HFF-Myc (cell line): Measurements from ENCODE around the gene DAPP1.
A peak's percentile ranks its signal among the peaks of the same experiment; 100 is the strongest.

Source experiments
- DNase-seq: peaks from one replicate; pipeline ENCODE4 v3.0.0-alpha.2; 2011; ENCODE audit warnings: low read depth; ENCODE audit errors: extremely low read depth
- H3K4me3 ChIP-seq: replicated peaks from 2 replicates; pipeline ENCODE4 v1.5.1; 2011; ENCODE audit warnings: low read depth, mild to moderate bottlenecking, control low read depth, low read length
- CTCF ChIP-seq: IDR thresholded peaks from 2 replicates; pipeline ENCODE4 v1.5.1; 2012; ENCODE audit warnings: mild to moderate bottlenecking, low read depth, low read length, control low read depth; ENCODE audit errors: missing control alignments

DAPP1 gene

DNA sequence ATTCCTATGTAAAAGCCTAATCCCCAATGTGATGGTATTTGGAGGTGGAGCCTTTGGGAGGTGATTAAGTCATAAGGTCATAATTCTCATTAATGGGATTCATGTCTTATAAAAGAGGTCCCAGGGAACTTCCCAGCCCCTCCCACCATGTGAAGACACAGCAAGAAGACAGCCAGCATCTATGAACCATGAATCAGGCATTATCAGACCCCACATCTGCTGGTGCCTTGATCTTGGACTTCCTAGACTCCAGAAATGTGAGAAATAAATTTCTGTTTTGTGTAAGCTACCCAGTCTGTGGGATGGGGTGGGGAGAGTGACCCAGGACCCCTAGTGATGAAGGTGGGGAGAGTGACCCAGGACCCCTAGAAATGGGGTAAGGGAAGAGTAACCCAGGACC is 6.1 kb upstream of the DAPP1 start:
- TF ChIP-seq CTCF: no peak
- DNase-seq: no peak
- no peak overlapping the region for H3K4me3 ChIP-seq

GRCh38 chr4:99811117-99811516 is 5.5 kb upstream of the DAPP1 start:
- TF ChIP-seq CTCF: no peak
- no peak for DNase-seq
- no peak overlapping the region for H3K4me3 ChIP-seq

DNA sequence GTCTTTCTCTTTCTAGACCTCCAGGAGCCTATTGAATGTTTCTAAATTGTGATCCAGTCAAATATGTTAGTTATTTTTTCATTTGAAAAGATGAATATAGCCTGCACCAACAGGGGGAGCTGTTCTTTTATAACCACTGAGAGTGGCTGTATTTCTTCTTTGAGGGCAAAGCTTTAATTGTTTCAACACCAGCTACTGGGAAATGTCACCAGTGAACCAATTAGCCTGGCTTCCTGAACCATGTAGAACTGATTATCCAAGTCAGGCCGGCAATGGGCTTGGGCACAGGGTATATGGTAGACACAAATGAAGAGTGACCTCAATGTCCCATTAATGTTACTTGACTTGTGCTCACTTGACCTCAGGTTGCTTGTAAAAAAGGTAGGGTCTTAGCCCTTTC is 4.8 kb upstream of the DAPP1 start:
- no peak for DNase-seq
- peak; percentile 43 for TF ChIP-seq CTCF

DNA sequence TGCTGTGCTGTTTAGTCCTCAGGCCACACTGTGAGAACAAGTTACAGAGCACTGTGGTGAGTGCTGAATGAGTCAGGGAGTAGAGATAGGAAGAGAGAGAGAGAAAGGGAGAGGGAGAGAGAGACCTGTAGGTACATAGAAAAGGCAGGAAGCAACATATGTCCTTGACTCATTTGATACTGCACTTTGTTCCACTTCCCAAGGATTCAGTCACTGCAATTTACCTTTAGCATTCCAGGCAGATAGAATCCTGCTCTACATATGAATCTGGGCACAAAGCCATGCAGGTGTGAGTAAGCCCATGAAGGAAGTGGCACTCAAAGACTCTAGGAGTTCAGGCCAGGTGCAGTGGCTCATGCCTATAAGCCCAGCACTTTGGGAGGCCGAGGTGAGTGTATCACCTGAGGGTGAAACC is 1.0 kb upstream of the DAPP1 start:
- no peak for DNase-seq
- H3K4me3 ChIP-seq: no peak overlapping the region

More for the DNA sequence above, 4.8 kb upstream of the DAPP1 start:
- H3K4me3 ChIP-seq: no peak overlapping the region

GRCh38 chr4:99817309-99817890 is 773 bp downstream of the DAPP1 start:
- no peak for DNase-seq
- H3K4me3 ChIP-seq: no peak overlapping the region
- TF ChIP-seq CTCF: no peak

More for the DNA sequence above, 1.0 kb upstream of the DAPP1 start:
- no peak for TF ChIP-seq CTCF

DNA sequence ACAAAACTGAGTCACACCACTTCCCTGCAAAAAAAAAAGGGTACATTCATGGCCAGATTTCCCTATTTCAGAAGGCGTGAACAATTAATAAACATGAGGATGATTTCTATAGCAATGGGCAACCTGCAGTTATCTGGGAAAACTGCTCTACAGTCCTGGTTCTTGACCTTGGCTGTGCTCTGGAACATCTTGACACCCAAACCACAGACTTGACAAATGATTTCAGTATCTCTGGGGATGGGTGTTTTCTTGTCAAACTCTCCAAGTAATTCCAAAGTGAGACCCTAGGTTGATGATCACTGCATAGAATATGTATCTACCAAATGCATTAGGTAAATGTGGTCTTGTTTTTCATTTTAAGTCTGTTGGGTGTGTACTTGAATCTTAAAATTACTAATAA is 2.0 kb downstream of the DAPP1 start:
- no peak for DNase-seq
- no peak overlapping the region for H3K4me3 ChIP-seq
- no peak for TF ChIP-seq CTCF

- no peak overlapping the region for H3K4me3 ChIP-seq
- no peak for DNase-seq
- TF ChIP-seq CTCF: no peak
These were observed 5.4 kb downstream of the DAPP1 start for GRCh38 chr4:99821918-99822503.
